ENCODE results near the gene SYNGR2. TPM values are rescaled to one million over a fixed set of nuclear protein-coding genes. Genes with fewer than 3 reads are reported as not detected.

Gene SYNGR2
- total RNA-seq, 2 donors from 2014 or later, result 61.7 to 100 TPM

GRCh38 chr17:78142119-78142861 lies 26.1 kb upstream of the SYNGR2 start:
- H3K27ac ChIP-seq, result no peak overlapping the region
- TF ChIP-seq CTCF (IDR thresholded peaks at IDR 0.05), result no peak

GRCh38 chr17:78143214-78144146 lies 24.9 kb upstream of the SYNGR2 start:
- H3K27ac ChIP-seq, result no peak overlapping the region
- no peaks in the 10 kb centered on the region for H3K27me3 ChIP-seq (replicated peaks; ENCODE audit: insufficient read depth)
- no peak for ATAC-seq (ENCODE audit: insufficient number of reproducible peaks, low FRiP score, low read depth)
- peaks cover 15 to 19% of the 10 kb centered on the region in 2 donors for H3K4me1 ChIP-seq (ENCODE audit: control insufficient read depth in 1 of 2, low read depth in 2 of 2)
- H3K36me3 ChIP-seq, result no peaks in the 10 kb centered on the region
- no peak for TF ChIP-seq CTCF (IDR thresholded peaks at IDR 0.05)
- no peak for DNase-seq (ENCODE audit: low spot score)
- no peaks in the 10 kb centered on the region for H3K9me3 ChIP-seq
- H3K4me3 ChIP-seq, result no peak overlapping the region

More at GRCh38 chr17:78142119-78142861, 26.1 kb upstream of the SYNGR2 start:
- Histone ChIP-seq H3K4me1 (ENCODE audit: control insufficient read depth in 1 of 2, low read depth in 2 of 2) (peaks cover 15 to 19% of the 10 kb centered on the region in 2 donors), H3K9me3 (no peaks in the 10 kb centered on the region), H3K4me3 (no peak overlapping the region), H3K27me3 (replicated peaks; ENCODE audit: insufficient read depth) (no peaks in the 10 kb centered on the region), H3K36me3 (no peaks in the 10 kb centered on the region)
- ATAC-seq (ENCODE audit: insufficient number of reproducible peaks, low FRiP score, low read depth), result no peak
- no peak for DNase-seq (ENCODE audit: low spot score)

GRCh38 chr17:78144147-78144719 lies 24.1 kb upstream of the SYNGR2 start:
- Histone ChIP-seq H3K4me1 (ENCODE audit: control insufficient read depth in 1 of 2, low read depth in 2 of 2) (peaks cover 15 to 19% of the 10 kb centered on the region in 2 donors), H3K36me3 (no peaks in the 10 kb centered on the region), H3K27ac (no peak overlapping the region), H3K9me3 (no peaks in the 10 kb centered on the region), H3K4me3 (no peak overlapping the region), H3K27me3 (replicated peaks; ENCODE audit: insufficient read depth) (no peaks in the 10 kb centered on the region)
- TF ChIP-seq CTCF (IDR thresholded peaks at IDR 0.05), result no peak
- ATAC-seq (ENCODE audit: insufficient number of reproducible peaks, low FRiP score, low read depth) (no peak), DNase-seq (ENCODE audit: low spot score) (no peak)

GRCh38 chr17:78144736-78145641 lies 23.4 kb upstream of the SYNGR2 start:
- DNase-seq (ENCODE audit: low spot score) (no peak), ATAC-seq (ENCODE audit: insufficient number of reproducible peaks, low FRiP score, low read depth) (no peak)
- Histone ChIP-seq H3K4me3 (no peak overlapping the region), H3K27me3 (replicated peaks; ENCODE audit: insufficient read depth) (no peaks in the 10 kb centered on the region), H3K4me1 (ENCODE audit: control insufficient read depth in 1 of 2, low read depth in 2 of 2) (peaks cover 15 to 19% of the 10 kb centered on the region in 2 donors), H3K27ac (no peak overlapping the region), H3K36me3 (no peaks in the 10 kb centered on the region), H3K9me3 (no peaks in the 10 kb centered on the region)
- TF ChIP-seq CTCF (IDR thresholded peaks at IDR 0.05), result no peak

All from thoracic aorta (tissue), 2 donors.